GM21367 (cell line): ENCODE measurements around the gene MTHFD2L.

Experiments
- ATAC-seq: cut with Tn5 transposase; IDR thresholded peaks from one replicate; pipeline ENCODE4 v1.9.1; 2021; ENCODE audit not compliant: unreplicated experiment

Gene MTHFD2L

DNA sequence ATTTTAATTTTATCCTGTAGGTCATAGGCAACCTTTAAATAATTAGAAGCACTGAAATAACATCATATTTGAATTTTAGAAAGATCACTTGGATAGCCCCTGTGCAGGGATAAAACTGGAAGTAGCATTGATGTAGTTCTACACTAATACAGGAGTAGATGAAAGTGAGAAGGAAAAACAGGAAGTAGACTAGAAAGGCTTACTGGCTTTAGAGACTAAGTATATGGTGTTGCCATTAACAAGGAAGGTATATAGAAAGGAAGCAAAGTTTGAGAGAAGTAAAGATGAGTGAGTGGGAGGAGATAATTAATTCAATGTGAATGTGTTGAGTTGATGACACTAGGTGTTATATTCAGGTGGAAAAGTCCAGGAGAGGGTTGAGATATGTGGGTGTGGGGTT lies 77.2 kb downstream of the MTHFD2L start:
- peak; percentile 77 for ATAC-seq

DNA sequence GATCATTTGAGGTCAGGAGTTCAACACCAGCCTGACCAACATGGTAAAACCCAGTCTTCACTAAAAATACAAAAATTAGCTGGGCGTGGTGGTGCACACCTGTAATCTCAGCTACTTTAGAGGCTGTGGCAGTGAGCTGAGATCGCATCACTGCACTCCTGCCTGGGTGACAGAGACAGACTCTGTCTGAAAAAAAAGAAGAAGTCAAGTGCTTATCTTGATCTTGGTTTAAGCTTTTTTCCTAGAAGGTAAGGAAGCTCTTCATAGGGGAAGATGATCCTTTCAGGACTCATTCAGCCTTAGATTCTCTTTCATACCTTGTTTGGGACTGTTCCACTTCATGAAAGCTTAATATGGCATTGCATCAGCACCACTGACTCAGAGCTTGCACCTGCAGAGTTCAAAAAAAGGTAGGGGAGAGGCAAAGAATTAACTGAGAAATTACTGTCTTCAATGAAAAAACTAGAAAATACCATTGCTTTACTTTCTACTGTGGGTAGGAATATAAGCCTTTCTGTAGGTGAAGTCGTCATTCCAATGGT lies 79.6 kb downstream of the MTHFD2L start:
- ATAC-seq = no peak

DNA sequence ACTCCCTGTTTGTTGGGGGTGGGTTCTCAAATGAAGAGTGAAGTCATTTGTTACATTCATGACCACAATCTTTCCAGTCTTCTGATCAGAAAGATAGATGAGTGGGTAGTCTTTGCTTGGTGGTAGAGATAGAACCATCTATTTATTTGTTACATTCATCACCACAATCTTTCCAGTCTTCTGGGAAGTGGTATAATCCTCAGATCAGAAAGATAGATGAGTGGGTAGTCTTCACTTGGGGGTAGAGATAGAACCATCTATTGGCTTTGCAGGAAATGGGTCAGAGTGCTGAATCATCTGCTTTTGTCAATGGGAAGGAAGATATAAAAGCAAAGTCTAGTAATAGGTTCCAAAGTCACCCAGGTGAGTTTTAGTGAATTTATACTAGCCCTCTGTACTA lies 86.1 kb downstream of the MTHFD2L start:
- ATAC-seq = no peak

GRCh38 chr4:74252933-74253332 lies 95.0 kb downstream of the MTHFD2L start:
- no peak for ATAC-seq

DNA sequence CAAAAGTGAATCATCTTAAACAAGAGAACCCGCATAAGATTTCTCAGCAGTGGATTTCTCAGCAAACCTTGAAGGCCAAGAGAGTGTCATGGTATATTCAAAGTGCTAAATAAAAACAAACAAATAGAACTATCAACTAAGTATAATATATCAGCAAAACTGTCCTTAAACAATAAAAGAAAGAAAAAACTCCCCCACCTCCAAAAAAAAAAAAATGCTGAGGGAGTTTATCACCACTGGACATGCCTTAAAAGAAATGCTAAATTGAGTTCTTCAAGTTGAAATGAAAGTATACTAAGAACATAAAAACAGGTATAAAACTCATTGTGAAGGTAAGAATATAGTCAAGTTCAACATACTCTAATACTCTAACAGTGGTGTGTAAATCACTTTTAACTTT lies 96.5 kb downstream of the MTHFD2L start:
- no peak for ATAC-seq

GRCh38 chr4:74255096-74255495 lies 97.2 kb downstream of the MTHFD2L start:
- no peak for ATAC-seq

GRCh38 chr4:74258963-74259362 lies 101.0 kb downstream of the MTHFD2L start:
- ATAC-seq = no peak

DNA sequence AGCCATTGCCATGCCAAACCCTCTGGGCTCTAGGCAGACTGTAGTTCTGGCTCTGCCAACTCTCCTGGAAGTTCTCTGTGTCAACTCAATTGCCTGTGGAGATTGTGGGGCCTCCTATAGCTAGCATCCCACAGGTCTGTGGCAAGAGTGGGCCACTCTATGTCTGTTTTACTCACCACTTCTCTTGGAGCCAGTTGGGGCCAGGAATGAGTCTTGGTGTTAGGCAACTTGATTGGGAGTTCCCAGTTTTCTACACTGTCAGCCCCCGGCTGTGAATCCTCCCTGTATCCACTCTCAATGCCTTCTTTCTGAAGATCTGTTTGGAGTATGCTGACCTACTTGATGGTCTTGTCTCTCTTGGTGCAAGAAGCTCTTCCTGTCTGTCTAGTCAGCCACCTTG lies 102.1 kb downstream of the MTHFD2L start:
- ATAC-seq = no peak

DNA sequence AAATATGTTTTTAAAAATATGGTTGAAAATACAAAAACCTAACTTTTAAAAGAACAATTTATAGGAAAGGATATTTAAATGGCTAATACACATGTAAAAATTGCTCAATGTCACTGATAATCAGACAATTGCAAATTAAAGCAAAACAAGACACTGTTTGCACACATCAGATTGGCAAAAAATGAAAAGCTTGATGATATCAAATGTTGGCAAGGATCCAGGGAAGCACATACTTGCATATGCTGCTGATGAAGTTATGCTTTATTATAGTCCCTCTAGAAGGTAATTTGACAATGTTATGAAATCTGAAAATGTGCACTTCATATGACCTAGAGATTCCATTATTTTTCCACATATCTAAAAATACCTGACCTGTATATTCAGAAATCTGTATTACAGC lies 104.6 kb downstream of the MTHFD2L start:
- no peak for ATAC-seq

DNA sequence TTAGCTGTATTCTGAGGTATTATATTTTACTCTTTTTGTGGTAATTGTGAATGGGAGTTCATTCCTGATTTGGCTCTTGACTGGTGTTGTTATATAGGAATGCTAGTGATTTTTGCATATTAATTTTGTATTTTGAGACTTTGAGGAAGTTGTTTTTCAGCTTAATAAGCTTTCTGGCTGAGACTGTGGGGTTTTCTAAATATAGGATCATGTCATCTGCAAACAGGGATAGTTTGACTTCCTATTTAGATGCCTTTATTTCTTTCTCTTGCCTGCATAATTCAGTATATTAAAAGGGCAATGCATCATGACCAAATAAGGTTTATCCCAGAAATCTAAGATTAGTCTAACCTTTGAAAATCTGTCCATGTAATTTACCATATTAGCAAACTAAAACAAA lies 105.6 kb downstream of the MTHFD2L start:
- no peak for ATAC-seq

DNA sequence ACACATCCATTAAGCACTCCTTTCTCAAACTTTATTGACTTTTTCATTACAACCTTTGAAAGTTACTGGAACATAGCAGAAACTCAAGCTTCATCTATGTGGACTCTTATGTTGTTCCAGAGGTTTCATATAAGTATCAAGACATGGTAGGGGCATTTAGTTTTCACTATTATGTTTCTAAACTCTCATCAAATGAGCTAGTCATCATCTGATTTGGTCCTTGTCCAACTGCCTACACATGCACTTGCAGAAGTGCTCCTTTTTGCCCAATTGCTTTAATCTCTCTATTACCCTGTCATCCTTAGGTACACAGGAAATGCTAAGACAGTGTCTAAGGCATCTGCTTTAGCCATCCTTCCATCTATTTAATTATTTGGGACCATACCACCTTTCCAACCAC lies 108.2 kb downstream of the MTHFD2L start:
- no peak for ATAC-seq

DNA sequence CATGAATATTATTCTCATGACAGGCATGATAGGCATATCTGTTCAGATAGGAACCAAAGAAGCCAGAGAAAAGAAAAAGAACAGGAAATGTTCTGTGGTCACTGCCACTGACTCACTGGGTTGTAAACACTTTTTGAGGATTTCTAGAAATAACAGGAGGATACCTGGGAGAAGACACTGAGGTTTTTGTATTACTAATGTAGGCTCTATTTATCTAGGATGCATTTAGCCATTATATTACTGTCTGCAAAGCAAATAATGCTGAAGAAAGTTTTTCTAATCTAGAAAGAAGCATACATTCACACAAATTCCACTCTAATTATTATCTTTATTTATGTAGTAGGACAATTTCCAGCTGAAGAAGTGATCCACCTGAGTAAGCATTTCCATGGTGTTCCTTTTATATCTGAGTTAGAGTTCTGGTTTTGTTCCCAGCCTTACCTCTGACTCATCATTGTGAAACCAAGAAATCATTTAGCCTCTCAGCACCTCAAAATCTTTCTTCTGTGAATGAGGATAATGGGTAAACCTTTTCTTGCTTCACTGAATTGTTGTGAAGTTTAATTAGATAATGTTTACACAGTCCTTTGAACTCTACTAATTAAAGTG lies 110.2 kb downstream of the MTHFD2L start:
- no peak for ATAC-seq

DNA sequence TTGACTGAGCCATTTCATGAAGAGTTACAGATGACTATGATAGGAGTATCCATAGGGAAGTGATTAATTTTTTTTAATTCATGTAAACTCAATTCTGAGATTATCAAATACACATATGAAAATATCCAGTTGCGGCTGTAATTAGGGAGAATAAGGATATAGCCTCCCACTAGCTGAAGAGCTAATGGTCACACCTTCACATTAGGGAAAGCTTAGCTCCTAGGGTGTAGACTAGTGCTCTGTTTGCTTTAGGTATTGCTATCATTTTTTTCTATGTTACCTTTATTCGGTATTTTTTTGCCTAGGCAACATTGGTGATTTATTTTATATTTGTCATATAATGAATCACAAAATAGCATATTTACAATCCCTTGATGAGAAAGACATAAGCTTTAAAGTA lies 110.7 kb downstream of the MTHFD2L start:
- ATAC-seq = no peak

DNA sequence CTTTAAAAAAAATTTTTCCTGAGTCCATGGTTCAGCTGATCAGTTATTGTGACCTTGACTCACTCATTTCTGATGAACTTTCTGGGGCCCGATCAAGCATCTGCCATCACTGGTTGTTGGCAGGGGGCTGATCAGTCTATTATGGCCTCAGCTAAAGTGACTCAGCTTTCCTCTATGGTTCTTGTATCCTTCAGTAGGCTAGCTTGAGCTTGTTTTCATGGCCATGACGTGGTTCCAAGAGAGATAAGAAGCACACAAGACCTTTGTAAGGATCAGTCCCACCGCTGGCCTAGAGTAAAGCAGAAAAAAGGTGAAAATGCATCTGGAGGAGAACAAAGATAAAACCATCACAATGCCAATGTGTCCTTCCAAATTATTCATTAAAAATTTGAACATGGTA lies 120.6 kb downstream of the MTHFD2L start:
- no peak for ATAC-seq

DNA sequence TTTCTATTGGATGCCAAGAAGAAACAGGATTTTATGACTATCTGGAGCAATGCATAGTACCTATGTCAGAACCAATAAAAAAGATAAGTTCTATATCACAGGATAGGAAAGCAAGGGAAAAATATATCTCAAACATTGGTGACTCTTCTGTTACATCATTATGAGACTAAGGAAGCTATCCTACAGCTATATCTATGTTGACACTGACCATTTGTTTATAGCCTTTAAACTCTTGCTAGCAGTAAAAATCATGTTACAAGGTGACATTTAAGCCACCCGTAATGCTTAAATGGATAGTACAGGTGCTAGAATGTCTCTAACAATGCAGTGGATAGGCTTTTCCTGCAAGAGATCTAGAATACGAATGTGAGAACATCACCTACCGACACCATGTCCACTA lies 121.8 kb downstream of the MTHFD2L start:
- ATAC-seq = no peak

GRCh38 chr4:74282926-74283325 lies 125.0 kb downstream of the MTHFD2L start:
- no peak for ATAC-seq

DNA sequence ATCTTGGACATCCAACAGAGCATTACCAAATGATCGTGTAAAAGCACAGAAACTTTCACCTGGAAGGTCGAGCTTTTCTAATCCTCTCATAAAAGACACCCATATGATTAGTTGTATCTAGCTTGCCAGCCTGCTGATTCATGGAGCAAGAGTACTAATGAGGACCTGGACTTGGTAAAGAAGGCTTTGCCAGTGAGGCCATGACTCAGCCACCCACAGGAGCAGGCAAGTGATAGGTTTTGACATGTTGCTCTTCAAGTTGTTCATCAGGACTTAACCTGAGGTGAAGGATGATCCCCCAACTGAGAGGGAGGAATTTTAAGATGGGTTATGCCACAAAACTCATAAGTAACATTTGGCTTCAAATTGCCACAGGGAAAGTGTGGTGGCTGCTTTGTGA lies 125.7 kb downstream of the MTHFD2L start:
- no peak for ATAC-seq

- ATAC-seq = no peak
These were observed 126.1 kb downstream of the MTHFD2L start for GRCh38 chr4:74284053-74284452.

- ATAC-seq = no peak
These were observed 129.2 kb downstream of the MTHFD2L start for GRCh38 chr4:74287164-74287563.

DNA sequence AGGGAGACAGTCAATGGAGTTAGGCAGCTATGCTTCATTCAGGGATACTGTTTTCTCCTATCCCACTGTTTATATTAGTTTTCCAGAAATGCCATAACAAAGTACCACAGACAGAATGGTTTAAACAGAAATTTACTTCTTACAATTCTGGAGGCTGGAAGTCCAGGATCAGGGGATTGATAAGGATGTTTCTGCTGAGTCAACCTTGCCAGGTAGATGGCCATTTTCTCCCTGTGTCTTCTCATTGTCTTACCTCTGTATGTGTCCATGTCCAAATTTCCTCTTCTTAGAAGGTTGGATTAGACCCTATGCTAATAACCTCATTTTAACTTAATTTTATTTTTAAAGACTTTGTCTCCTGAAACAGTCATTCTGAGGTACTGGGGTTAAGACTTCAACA lies 129.9 kb downstream of the MTHFD2L start:
- ATAC-seq = no peak

DNA sequence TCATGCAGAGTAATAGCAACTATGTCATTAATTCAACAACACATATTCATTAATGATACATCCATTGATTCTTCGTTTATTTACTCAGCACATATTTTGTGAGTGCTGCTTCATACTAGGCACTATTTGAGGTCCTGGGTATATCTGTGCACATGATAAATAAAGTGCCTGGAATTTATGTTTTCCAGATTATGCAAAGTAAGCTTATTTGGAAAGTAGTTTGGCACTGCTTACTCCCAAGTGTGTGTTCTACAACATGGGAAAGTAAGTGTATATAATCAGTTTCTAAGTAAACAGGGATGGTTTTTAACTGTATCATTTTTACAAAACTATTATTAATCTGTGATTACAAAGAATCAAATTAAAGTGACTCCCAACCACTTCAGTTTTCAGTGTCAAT lies 133.6 kb downstream of the MTHFD2L start:
- ATAC-seq = no peak

DNA sequence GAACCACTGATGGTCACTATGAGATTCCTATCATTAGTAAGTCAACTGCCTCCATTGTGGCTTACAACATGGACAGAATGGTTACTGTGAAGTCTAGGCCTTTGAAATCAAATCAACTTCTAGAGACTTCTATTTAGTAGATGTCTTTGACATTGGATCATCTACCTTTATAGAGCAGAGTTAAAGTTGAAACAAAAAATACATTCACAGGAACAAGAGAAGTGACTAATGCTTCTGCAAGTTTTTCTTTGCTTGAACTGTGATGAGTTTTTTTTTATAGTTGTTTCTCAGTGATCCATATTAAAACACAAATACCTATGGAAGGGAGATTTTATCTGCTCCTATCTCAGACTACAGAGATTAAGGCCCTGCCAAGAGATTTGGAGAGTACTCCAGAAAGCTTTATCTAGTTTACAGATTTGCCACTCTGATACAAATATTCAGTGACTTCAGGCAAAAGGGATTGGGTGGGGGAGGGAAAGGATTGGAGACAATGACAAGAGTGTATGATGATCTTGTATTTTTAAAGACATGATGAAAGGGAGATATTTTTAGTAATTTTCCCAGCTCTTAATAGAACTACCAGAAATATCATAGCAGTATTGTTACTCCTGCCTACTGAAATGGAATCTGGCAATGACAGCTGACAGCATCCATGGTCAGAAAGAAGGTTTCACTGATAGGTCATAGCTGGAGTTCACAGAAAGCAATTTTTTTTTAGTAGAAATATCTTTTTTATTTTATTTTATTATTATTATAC lies 134.4 kb downstream of the MTHFD2L start:
- ATAC-seq = no peak

DNA sequence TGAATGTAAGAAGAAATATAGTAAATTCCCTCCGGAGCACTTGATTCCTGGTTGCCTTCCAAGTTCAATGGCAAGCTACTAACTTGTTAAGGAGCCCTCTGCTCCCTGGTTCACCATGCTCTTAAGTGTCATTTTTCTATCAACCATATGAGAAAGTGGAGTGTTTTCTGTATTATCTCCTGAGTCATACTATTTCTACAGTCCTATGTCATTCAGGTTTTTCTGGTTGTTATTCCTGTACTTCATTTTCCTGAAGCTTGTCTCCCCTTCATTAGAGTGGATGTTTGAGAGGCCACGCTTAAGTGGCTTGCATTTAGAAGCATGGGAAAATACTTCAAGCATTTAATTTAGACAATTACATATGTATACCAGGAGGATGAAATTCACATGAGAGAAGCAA lies 135.6 kb downstream of the MTHFD2L start:
- ATAC-seq = no peak
